ENCODE results near the gene C1R. TPM values are rescaled to one million over a fixed set of nuclear protein-coding genes. Genes with fewer than 3 reads are reported as not detected.

Gene C1R
- total and polyA plus RNA-seq, 2 of the 8 experiments (the other 6 are each of a cell fraction or from before 2014, with no cell fraction given) = 6.9 to 16.3 TPM

GRCh38 chr12:7058163-7058845 is 33.9 kb downstream of the C1R start:
- Histone ChIP-seq H2AK5ac (ENCODE audit: low read depth, low read length) (no peak overlapping the region), H4K20me1 (replicated peaks in 1 of 2; ENCODE audit: control insufficient read depth in 1 of 2, insufficient read depth in 2 of 2, low read length in 2 of 2) (no peaks in the 10 kb centered on the region), H3K4me1 (replicated peaks in 1 of 4; ENCODE audit: control insufficient read depth in 3 of 4, insufficient read depth in 4 of 4, low read length in 3 of 4) (peaks cover 0 to 5% (median 2%) of the 10 kb centered on the region in 4 experiments; a peak in 3 of 7 replicates), H2BK20ac (ENCODE audit: low read length) (no peak overlapping the region), H3K9me3 (ENCODE audit: insufficient read depth in 2 of 2, low read depth in 1 of 2, low read length in 1 of 2) (no peaks in the 10 kb centered on the region), H4K5ac (ENCODE audit: insufficient read length, low read depth, low read length) (no peak overlapping the region), H3K23ac (ENCODE audit: insufficient read length) (no peak overlapping the region), H3K79me2 (ENCODE audit: control insufficient read depth in 1 of 2, insufficient read depth in 2 of 2, low read length in 2 of 2) (no peaks in the 10 kb centered on the region), H2AFZ (ENCODE audit: low read length) (no peak overlapping the region), H3K4me3 (ENCODE audit: extremely low read depth in 1 of 4, insufficient read depth in 2 of 4, low read depth in 3 of 4, low read length in 4 of 4) (no peak overlapping the region), H3K4me2 (ENCODE audit: insufficient read depth in 1 of 2, low read depth in 2 of 2, low read length in 2 of 2) (no peak overlapping the region), H3K4ac (replicated peaks; ENCODE audit: insufficient read length, low read depth, low read length) (no peak overlapping the region), H3K18ac (ENCODE audit: extremely low read depth, low read length) (no peak overlapping the region), H3K36me3 (ENCODE audit: control insufficient read depth in 2 of 4, insufficient read depth in 4 of 4, low read length in 3 of 4) (no peaks in the 10 kb centered on the region), H3K56ac (replicated peaks; ENCODE audit: insufficient read length, low read depth, low read length) (no peak overlapping the region), H3K14ac (ENCODE audit: insufficient read length) (no peak overlapping the region), H2BK120ac (replicated peaks; ENCODE audit: low read depth, low read length) (no peak overlapping the region), H4K8ac (ENCODE audit: extremely low read depth, insufficient read depth, low read length) (no peak overlapping the region), H3K79me1 (ENCODE audit: low read depth, low read length) (no peaks in the 10 kb centered on the region), H2BK5ac (ENCODE audit: low read depth, low read length) (no peak overlapping the region), H2BK15ac (ENCODE audit: low read length) (no peak overlapping the region), H3K23me2 (ENCODE audit: low read depth, low read length) (no peaks in the 10 kb centered on the region), H3K27ac (ENCODE audit: low read depth, low read length) (no peak overlapping the region), H3K27me3 (replicated peaks in 1 of 4; ENCODE audit: control insufficient read depth in 3 of 4, extremely low read depth in 1 of 4, insufficient read depth in 3 of 4, low read length in 3 of 4) (no peaks in the 10 kb centered on the region), H2BK12ac (ENCODE audit: low read depth, low read length) (no peak overlapping the region), H3K9ac (replicated peaks in 1 of 4; ENCODE audit: extremely low read depth in 1 of 4, low read depth in 3 of 4, low read length in 3 of 4) (no peak overlapping the region), H4K91ac (replicated peaks; ENCODE audit: insufficient read length, low read length) (no peak overlapping the region)
- 84% methylated on average over 3 of the region's 3 CpGs; no CpG with 5 or more reads in 1 of the 2 experiments for WGBS, 2 experiments (ENCODE audit: extremely low coverage in 1 of 2, insufficient coverage in 1 of 2, insufficient read length in 1 of 2, insufficient replicate concordance in 2 of 2, low coverage in 1 of 2, low lambda C conversion rate in 2 of 2, missing lambda C conversion rate in 1 of 2)
- no peak for FAIRE-seq
- POLR2A ChIA-PET (ENCODE audit: partially characterized antibody) = interaction anchor here (1.2 to 1.8 kb wide), 3 partner anchors 31 to 114 kb away, joined by 3 to 4 read pairs (median 3); no protein-coding TSS in a partner anchor
- no peak for DNase-seq (ENCODE audit: low read depth in 1 of 2, low spot score in 2 of 2)
- CTCF ChIA-PET (ENCODE audit: partially characterized antibody) = interaction anchor here (0.6 to 6.7 kb wide), 14 partner anchors 10 to 130 kb away, joined by 3 to 58 read pairs (median 6); partner anchors contain the start of genes C1R and C1RL
- TF ChIP-seq, protein P1, sequence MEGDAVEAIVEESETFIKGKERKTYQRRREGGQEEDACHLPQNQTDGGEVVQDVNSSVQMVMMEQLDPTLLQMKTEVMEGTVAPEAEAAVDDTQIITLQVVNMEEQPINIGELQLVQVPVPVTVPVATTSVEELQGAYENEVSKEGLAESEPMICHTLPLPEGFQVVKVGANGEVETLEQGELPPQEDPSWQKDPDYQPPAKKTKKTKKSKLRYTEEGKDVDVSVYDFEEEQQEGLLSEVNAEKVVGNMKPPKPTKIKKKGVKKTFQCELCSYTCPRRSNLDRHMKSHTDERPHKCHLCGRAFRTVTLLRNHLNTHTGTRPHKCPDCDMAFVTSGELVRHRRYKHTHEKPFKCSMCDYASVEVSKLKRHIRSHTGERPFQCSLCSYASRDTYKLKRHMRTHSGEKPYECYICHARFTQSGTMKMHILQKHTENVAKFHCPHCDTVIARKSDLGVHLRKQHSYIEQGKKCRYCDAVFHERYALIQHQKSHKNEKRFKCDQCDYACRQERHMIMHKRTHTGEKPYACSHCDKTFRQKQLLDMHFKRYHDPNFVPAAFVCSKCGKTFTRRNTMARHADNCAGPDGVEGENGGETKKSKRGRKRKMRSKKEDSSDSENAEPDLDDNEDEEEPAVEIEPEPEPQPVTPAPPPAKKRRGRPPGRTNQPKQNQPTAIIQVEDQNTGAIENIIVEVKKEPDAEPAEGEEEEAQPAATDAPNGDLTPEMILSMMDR (IDR thresholded peaks at IDR 0.05; ENCODE audit: control extremely low read depth in 1 of 3, insufficient read depth in 1 of 3, low read depth in 1 of 3, low read length in 3 of 3) = no peak
- TF ChIP-seq HDAC2 (IDR thresholded peaks at IDR 0.05; ENCODE audit: borderline replicate concordance in 1 of 2, low read depth in 2 of 2, low read length in 2 of 2) (no peak), CREB1 (IDR thresholded peaks at IDR 0.05) (no peak), POLR2AphosphoS5 (IDR thresholded peaks at IDR 0.05; ENCODE audit: low read depth, low read length) (no peak), NANOG (IDR thresholded peaks at IDR 0.05; ENCODE audit: insufficient read depth, low read depth, low read length, poor library complexity, severe bottlenecking) (no peak), POU5F1 (IDR thresholded peaks at IDR 0.05; ENCODE audit: low read depth, low read length) (no peak), EZH2 (IDR thresholded peaks at IDR 0.05; ENCODE audit: low read depth, low read length, severe bottlenecking) (no peak), SP4 (IDR thresholded peaks at IDR 0.05; ENCODE audit: low read length) (no peak)
